HG02970 (cell line): ENCODE data around the gene THRSP.
"Not testable (repeated sequence)": the region's sequence is repeated elsewhere in the genome, so short reads cannot be mapped to it uniquely, and the experiment has no call there.

Experiments
- ATAC-seq: cut with Tn5 transposase; IDR thresholded peaks from one replicate; pipeline ENCODE4 v1.9.1; 2021; ENCODE audit warnings: mild to moderate bottlenecking, moderate library complexity, moderate number of reproducible peaks; ENCODE audit not compliant: unreplicated experiment, low FRiP score

The THRSP gene

DNA sequence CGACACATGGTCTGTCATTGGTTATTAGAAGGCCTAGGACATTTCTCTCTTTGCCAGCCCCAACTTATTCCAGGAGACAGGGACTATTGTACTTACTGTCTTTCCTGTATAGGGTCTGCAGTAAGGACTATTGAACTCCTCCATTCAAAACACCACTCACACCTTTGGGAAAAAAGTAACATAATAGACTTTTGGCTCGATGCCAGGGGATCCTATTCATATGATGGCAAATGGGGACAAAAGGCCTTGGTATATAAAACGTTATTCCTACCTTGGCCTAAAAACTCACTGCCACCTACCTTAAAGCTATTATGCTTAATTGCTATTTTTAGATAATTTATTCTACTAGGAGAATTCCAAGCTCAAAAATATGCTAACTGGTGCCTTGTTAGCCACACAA, 22.3 kb downstream of the THRSP start:
- no peak for ATAC-seq

DNA sequence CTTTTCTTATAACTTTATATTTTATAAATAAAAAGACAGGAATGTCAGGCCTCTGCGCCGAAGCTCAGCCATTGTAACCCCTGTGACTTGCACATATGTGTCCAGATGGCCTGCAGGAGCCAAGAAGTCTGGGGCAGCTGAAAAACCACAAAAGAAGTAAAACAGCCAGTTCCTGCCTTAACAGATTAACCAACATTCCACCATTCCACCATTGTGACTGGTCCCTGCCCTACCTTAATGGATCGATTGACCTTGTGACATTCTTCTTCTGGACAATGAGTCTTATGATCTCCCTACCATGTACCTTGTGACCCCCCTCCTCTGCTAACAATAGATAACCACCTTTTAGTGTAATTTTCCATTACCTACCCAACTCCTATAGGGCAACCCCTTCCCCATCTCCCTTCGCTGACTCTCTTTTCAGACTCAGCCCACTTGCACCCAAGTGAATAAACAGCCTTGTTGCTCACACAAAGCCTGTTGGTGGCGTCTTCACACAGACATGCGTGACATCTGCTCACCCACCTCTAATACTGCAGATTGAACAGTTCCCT, 22.9 kb downstream of the THRSP start:
- not testable (repeated sequence) for ATAC-seq

DNA sequence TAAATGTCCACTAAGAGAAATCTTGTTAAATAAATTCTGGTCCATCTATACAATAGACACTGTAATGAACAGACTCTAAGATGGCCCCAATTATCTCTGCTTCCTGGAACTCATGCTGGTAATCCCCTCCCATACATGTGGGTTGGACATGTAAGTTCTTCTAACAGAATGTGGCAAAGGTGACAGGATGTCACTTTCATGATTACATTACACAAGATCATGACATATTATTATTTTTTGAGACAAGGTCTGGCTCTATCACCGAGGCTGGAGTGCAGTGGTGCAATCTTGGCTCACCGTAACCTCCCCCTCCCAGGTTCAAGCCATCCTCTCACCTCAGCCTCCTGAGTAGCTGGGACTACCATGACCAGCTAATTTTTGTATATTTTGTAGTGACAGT, 30.6 kb downstream of the THRSP start:
- ATAC-seq, result no peak

DNA sequence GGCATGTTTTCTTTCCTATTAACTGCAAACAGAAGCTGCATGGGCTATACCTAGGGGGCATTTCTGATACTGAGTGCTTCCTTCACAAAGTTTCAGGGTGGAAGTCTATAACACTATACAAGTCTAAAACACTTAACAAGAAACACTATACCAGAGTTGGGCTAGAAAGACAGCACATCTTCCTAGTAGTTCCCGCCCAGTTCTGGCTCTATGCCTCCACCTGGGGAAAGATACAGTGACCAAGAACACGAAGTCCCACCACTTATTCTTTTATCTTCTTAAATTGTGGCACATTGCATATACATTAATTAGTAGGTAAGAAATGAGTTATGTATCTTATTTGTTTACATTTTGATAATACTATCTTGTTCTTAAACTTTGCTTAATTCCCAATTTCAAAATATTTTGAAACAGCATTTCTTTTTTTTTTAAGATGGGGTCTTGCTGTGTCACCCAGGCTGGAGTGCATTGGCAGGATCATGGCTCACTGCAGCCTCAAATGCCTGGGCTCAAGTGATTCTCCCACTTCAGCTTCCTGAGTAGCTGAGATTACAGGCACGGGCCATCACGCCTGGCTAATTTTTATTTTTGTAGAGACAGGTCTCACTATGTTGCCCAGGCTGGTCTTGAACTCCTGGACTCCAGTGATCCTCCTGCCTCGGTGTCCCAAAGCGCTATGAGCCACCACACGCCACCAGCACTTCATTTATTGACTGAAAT, 34.2 kb downstream of the THRSP start:
- no peak for ATAC-seq

DNA sequence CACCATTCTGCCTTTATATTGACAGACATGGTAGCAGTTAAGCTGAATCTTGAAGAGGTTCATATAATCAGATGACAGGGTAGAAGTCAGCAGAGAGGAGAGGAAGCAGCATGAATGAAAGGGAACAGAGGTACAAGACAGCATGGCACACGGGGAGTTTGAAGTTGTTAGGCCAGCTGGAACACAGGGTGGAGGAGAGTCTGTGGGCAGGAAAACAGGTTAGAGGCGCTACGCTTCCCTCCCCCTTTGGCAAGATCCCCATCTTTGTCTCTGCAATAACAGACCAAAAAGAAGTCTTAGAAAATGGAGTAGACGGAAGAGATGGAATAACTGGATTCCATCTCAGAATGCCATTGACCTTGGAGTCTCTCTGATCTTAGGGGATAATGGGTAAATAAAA, 36.0 kb downstream of the THRSP start:
- ATAC-seq, result no peak

DNA sequence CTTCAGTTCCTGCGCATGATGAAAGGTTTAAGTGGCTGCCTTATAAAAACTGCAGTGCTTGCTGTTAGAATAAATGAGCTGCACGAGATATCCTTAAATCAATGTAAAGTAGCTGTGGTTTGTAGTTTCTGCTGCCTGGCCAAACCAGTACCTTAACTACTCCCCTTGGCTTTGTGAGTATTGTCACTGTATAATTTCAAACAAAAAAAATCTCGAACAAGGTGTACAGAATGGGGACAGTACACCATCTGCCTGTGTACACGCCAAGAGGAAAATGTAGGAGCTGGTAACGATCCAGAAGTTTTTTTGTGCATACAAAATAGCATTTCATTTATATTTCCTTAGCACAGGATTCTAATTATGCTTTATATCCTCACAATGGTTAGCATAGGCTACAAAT, 36.6 kb downstream of the THRSP start:
- no peak for ATAC-seq

DNA sequence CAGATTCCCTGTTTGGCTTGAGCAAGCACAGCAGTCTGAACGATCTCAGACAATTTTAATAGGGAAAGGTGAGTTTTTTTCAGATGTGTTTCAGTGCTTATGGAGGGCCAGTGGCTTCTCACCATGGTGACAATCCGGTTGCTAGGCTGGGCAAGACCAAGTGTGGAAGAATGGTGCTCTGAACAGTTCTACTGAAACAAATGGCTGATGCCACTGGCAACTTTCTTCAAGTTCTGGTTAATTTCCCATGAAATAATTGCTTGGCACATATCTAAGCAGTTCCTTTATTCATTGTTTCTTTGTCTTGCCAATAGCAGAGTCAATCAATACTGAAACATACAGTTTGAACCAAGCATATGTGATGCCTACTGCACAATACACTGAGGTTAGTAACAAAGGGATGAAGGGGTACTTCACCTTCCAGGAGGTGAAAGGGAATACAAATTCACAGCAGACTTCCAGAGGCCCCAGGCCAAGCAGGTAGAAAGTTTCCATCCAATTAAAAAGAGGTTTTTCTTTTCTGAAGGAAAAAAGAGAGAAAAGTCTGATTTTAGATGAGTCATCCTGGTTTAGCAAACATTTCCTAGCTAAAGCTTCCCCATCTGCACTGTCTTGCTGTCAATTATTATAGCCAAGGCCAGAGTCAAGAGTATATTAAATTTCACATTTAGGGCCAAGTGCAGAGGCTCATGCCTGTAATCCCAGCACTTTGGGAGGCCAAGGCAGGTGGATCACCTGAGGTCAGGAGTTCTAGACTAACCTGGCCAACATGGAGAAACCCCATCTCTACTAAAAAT, 37.2 kb downstream of the THRSP start:
- ATAC-seq, result no peak

DNA sequence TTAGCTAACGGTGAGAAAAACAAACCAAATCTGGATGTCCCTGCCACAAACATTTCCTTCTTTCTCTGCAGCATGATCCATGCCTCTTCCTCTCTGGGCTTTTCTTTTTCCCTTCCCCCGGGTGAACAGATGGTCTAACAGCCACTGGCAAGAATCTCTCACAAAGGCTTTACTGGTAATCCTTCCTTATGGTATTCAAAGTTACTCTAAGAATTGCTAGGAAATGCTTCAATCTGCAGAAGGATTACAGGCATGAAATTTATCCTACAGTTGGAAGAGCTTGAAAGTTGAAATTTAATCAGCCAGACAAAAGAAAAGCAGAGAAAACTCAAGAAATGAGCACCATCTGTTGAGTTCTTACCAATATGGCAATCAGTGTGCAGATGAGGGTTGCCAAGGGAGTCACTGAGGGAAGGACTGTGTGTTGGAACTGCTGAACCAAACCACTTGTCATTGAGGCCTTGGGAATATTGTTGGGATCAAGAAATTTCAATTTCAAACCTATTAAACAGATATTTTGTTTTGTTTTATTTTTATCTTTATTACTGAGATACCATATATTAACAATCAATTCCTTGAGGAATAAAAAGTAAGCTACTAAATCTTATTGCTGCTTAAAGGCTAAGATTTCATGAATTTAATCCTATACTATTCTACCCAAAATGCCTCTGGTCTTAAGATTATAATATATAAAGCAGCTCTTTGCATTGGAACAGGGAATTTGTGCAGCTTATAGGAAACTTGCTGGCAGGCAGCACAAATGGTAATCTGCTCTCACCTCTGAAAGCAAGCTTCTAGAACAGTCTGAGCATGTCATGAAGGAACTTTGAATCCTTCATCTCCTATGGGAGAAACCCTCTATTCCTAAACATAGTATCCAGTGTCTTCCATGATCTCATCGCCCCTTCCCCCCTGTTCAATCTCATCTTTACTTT, 45.7 kb downstream of the THRSP start:
- no peak for ATAC-seq

DNA sequence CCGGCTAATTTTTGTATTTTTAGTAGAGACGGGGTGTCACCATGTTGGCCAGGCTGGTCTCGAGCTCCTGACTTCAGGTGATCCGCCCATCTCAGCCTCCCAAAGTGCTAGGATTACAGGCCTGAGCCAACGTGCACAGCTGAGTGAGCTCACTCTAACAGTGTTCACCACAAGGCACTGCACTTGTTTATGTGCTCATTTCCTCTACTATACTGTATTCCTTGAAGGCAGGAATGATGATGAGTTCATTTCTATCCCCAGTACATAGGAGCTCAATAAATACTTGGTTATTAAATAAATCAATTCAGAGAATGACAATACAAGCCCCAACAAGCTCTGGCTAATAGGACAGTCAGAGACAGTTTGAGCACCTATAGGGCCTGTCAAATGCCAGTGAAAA, 46.7 kb downstream of the THRSP start:
- ATAC-seq, result no peak

DNA sequence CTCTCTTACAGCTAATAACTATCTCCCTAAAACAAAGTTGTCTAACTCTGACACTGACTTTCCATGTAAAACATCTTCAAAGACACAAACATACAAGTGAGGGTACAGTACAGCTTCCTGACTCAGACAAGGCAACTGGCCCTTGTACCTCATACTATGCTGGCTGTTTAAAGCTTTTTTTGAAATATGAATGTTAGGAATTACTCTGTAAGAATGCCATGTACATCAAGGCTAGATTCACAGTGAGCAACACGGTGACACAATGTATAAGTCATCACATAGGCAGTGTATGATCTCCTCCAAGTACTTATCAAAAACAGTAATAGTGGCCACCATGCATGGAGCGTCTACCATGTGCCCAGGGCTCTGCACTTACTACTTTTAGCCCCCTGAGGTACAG, 47.2 kb downstream of the THRSP start:
- ATAC-seq, result no peak

DNA sequence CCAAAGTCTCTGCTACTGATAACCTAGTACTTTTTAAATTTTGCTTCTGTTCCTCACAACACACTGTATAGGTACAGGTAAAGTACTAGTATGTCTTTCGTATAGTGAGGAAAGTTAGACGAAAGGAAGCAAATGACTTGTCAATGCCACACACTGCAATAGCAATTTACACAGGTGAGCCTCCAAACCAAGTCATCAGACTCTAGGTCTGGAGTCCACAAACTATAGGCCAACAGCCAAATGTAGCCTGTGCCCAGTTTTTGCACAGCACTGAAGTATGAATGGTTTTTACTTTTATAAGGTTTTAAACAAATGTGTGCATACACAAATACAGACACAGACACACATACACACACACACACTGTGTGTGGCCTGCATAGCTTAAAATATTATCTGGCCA, 47.6 kb downstream of the THRSP start:
- no peak for ATAC-seq

DNA sequence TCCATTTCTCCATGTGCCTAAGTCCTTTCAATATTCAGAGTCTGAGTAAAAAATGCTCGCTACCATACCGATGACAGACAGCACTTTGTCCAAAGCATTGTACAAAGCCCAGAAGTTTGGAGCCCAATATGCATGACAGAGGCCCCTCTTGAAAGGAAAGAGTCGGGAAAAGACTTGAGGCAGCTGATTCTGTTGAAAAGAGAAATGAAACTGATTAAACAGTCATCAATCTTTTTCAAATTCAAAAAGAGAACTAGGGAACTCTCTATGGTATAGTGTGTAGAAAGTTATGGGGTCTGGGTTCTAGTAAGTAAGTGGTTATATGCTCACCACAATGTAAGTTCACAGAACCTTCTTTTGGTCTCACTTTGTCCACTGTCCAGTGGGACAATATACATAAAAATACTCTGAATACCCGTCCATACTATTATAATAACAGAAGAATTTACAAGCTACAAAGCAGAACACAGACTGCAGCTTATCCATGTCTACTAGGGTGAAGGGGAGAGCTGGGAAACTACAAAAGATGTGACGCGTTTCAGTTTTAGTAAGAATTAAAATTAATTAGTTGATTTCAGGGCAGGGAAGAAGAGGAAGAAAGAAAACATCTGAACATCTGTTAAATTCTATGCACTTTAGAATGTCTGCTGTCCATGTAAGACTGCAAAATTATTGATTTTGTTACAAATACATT, 49.1 kb downstream of the THRSP start:
- ATAC-seq, result no peak
